ENCODE results near the gene ERCC6L. TPM values are rescaled to one million over a fixed set of nuclear protein-coding genes. Genes with fewer than 3 reads are reported as not detected.
"Not testable (repeated sequence)": the region's sequence is repeated elsewhere in the genome, so short reads cannot be mapped to it uniquely, and the experiment has no call there.

The ERCC6L gene
- total RNA-seq, 1 experiment from 2014 or later, result 10.0 TPM

DNA sequence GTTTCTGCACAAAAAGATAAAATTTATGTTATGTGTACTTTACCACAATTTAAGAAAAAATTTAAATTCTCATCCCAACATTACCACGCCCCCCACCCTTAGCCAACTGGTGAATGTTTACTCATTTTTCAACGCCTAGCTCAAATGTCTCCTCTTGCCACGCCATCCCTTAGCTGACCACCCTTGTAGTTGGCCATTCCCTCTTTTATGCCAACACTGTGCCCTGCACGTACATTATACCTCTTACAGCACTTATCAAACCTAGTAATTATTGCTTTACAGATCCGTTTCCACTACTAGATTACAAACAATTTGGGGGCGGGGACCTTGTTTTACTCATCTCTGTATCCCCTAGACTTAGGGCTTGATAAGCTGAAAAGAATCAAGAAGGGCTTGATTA lies 644 bp downstream of the ERCC6L start:
- no peak overlapping the region for H3K27ac ChIP-seq
- CTCF ChIA-PET, result interaction anchor here (0.6 kb wide), 1 partner anchor 302 kb away, joined by 8 read pairs; no protein-coding TSS in a partner anchor

DNA sequence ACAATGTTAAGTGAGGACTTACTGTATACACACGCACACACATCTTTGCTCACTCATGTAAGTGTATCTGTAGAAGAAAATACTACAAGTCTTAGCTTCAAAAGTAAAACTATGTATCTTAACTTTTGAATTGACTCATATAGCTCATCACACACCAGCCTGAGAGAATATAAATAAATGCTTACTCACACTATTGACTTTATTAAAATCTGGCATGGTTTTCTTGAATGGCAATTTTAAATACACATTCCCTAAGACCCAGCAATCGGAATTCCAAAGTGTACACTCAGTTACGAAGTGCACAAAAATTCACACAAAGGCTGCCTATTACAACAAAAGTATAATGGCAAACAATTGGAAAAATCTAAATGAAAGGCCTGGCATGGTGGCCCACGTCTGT lies 2.0 kb downstream of the ERCC6L start:
- Histone ChIP-seq H3K9me3 (ENCODE audit: insufficient read depth, low read depth) (no peaks in the 10 kb centered on the region), H3F3A (ENCODE audit: insufficient read depth, low read depth) (no peaks in the 10 kb centered on the region), H4K20me1 (ENCODE audit: insufficient read depth) (no peaks in the 10 kb centered on the region), H3K4me3 (no peak overlapping the region), H3K27ac (no peak overlapping the region), H3K27me3 (ENCODE audit: insufficient read depth, low read depth) (no peaks in the 10 kb centered on the region), H2AFZ (no peak overlapping the region), H3K4me2 (no peak overlapping the region), H3K79me2 (ENCODE audit: low read depth) (peaks cover 5% of the 10 kb centered on the region; the same call in 1 of the 2 replicates), H3K4me1 (replicated peaks; ENCODE audit: insufficient read depth) (0 out of 2 replicates have a peak, but pooled peaks cover 7% of the 10 kb centered on the region), H3K36me3 (ENCODE audit: low read depth) (no peaks in the 10 kb centered on the region), H3K9me2 (ENCODE audit: insufficient read depth) (no peaks in the 10 kb centered on the region)
- ChIA-PET POLR2A (ENCODE audit: unreplicated experiment) (no interaction called here), CTCF (no interaction called here)
- BruUV-seq (replicated peaks), result no TSS peak
- no peak for TF ChIP-seq EZH2 (IDR thresholded peaks at IDR 0.05; ENCODE audit: low read depth)
- TF ChIP-seq, protein P1, sequence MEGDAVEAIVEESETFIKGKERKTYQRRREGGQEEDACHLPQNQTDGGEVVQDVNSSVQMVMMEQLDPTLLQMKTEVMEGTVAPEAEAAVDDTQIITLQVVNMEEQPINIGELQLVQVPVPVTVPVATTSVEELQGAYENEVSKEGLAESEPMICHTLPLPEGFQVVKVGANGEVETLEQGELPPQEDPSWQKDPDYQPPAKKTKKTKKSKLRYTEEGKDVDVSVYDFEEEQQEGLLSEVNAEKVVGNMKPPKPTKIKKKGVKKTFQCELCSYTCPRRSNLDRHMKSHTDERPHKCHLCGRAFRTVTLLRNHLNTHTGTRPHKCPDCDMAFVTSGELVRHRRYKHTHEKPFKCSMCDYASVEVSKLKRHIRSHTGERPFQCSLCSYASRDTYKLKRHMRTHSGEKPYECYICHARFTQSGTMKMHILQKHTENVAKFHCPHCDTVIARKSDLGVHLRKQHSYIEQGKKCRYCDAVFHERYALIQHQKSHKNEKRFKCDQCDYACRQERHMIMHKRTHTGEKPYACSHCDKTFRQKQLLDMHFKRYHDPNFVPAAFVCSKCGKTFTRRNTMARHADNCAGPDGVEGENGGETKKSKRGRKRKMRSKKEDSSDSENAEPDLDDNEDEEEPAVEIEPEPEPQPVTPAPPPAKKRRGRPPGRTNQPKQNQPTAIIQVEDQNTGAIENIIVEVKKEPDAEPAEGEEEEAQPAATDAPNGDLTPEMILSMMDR (conservative IDR thresholded peaks at IDR 0.05), result no peak
- DNase-seq, result no peak
- intact Hi-C loops (cut with micrococcal nuclease; ENCODE audit: unreplicated experiment), result no loop called here

More for the DNA sequence above, 644 bp downstream of the ERCC6L start:
- Histone ChIP-seq H3K9me3 (ENCODE audit: insufficient read depth, low read depth) (no peaks in the 10 kb centered on the region), H2AFZ (peak overlapping the region; percentile 82), H3K4me2 (peak overlapping the region; percentile 92), H3K4me1 (replicated peaks; ENCODE audit: insufficient read depth) (0 out of 2 replicates have a peak, but pooled peaks cover 7% of the 10 kb centered on the region), H4K20me1 (ENCODE audit: insufficient read depth) (no peaks in the 10 kb centered on the region), H3K9me2 (ENCODE audit: insufficient read depth) (no peaks in the 10 kb centered on the region), H3K4me3 (peak overlapping the region; percentile 73), H3K36me3 (ENCODE audit: low read depth) (no peaks in the 10 kb centered on the region), H3F3A (ENCODE audit: insufficient read depth, low read depth) (no peaks in the 10 kb centered on the region), H3K27me3 (ENCODE audit: insufficient read depth, low read depth) (no peaks in the 10 kb centered on the region), H3K79me2 (ENCODE audit: low read depth) (peaks cover 5% of the 10 kb centered on the region; the same call in 1 of the 2 replicates)
- intact Hi-C loops (cut with micrococcal nuclease; ENCODE audit: unreplicated experiment), result no loop called here
- POLR2A ChIA-PET (ENCODE audit: unreplicated experiment), result interaction anchor here (0.6 to 1.3 kb wide), 2 partner anchors 12 to 39 kb away, joined by 4 to 30 read pairs; partner anchors contain the start of gene RPS4X
- no peak for DNase-seq
- TF ChIP-seq, protein P1 (conservative IDR thresholded peaks at IDR 0.05), result no peak
- TF ChIP-seq EZH2 (IDR thresholded peaks at IDR 0.05; ENCODE audit: low read depth), result no peak
- BruUV-seq (replicated peaks), result no TSS peak

DNA sequence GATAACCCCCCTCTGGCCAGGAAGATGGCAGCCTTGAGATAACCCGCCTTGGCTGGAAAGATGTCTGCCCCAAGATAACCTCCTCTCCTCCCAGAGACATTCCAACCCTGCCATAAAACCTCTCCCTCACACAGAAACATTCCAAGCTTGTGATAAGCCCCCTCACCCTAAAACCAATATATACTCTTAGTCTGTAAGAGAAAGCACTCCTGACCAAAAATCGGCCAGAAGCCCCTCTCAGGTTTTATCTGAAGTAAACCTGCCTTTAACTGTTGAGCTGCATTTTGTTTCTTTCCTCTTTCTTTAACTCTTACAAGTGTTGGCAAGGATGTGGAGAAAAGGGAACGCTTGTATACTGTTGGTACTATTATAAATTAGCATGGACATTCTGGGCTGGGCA lies 8.5 kb downstream of the ERCC6L start:
- TF ChIP-seq, protein P1 (conservative IDR thresholded peaks at IDR 0.05), result no peak
- no peak for TF ChIP-seq EZH2 (IDR thresholded peaks at IDR 0.05; ENCODE audit: low read depth)
- Histone ChIP-seq H4K20me1 (ENCODE audit: insufficient read depth) (no peaks in the 10 kb centered on the region), H3K27ac (no peak overlapping the region), H2AFZ (no peak overlapping the region), H3K36me3 (ENCODE audit: low read depth) (no peaks in the 10 kb centered on the region), H3K27me3 (ENCODE audit: insufficient read depth, low read depth) (no peaks in the 10 kb centered on the region), H3K4me2 (no peak overlapping the region), H3K9me3 (ENCODE audit: insufficient read depth, low read depth) (peaks cover 5% of the 10 kb centered on the region; the same call in 1 of the 2 replicates), H3K4me3 (no peak overlapping the region), H3K4me1 (replicated peaks; ENCODE audit: insufficient read depth) (no peaks in the 10 kb centered on the region), H3K79me2 (ENCODE audit: low read depth) (no peaks in the 10 kb centered on the region), H3F3A (ENCODE audit: insufficient read depth, low read depth) (no peaks in the 10 kb centered on the region), H3K9me2 (ENCODE audit: insufficient read depth) (no peaks in the 10 kb centered on the region)
- intact Hi-C loops (cut with micrococcal nuclease; ENCODE audit: unreplicated experiment), result no loop called here
- no peak for DNase-seq
- POLR2A ChIA-PET (ENCODE audit: unreplicated experiment), result no interaction called here
- no TSS peak for BruUV-seq (replicated peaks)
- CTCF ChIA-PET, result no interaction called here

DNA sequence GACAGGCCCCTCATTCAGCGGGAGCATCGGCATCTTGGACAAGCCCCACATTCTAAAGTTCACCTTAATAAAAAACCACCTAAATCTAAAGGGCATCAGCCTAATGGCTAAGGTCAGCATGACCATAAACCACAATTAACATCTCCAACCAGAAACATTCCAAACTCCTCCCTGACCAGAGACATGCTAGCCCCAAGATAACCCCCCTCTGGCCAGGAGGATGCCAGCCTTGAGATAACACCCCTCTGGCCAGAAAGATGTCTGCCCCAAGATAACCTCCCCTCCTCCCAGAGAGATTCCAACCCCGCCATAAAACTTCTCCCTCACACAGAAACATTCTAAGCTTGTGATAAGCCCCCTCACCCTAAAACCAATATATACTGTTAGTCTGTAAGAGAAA lies 18.5 kb downstream of the ERCC6L start:
- CTCF ChIA-PET; DNase-seq; H3K4me2 ChIP-seq; intact Hi-C loops (cut with micrococcal nuclease; ENCODE audit: unreplicated experiment); H3K4me3 ChIP-seq; H3K79me2 ChIP-seq (ENCODE audit: low read depth); H4K20me1 ChIP-seq (ENCODE audit: insufficient read depth); H3K27me3 ChIP-seq (ENCODE audit: insufficient read depth, low read depth); H3F3A ChIP-seq (ENCODE audit: insufficient read depth, low read depth); H3K36me3 ChIP-seq (ENCODE audit: low read depth); H2AFZ ChIP-seq; POLR2A ChIA-PET (ENCODE audit: unreplicated experiment); H3K9me3 ChIP-seq (ENCODE audit: insufficient read depth, low read depth); BruUV-seq (replicated peaks); H3K27ac ChIP-seq; H3K4me1 ChIP-seq (replicated peaks; ENCODE audit: insufficient read depth); H3K9me2 ChIP-seq (ENCODE audit: insufficient read depth): not testable (repeated sequence)
